Pericardium fibroblast (primary cell): Measurements from ENCODE around the gene MICU1. TPM values are rescaled to one million over a fixed set of nuclear protein-coding genes. Genes with fewer than 3 reads are reported as not detected.

Source experiments
- total RNA-seq: library from RNA; depleted of rRNA; stranded (reverse); fragments of >200 nt; gene quantifications from 2 replicates; pipeline ENCODE4 v1.2.3, GENCODE V29; 2015

Gene MICU1
- 33.8 and 37.2 TPM in 2 replicates for total RNA-seq

GRCh38 chr10:72625608-72626443, at the start of gene MICU1:
Gene MICU1, minus strand, starts transcription at chr10:72626079. Its CDS starts 59,286 bp downstream, at chr10:72566793.

GRCh38 chr10:72354356-72355213, 271.3 kb downstream of the MICU1 start, which contains the start of gene DNAJB12:
Gene DNAJB12, minus strand, starts transcription at chr10:72354919. Its CDS starts 22 bp downstream, at chr10:72354897.

Other genes starting within 250 kb of the MICU1 start
- 38.0 and 41.5 TPM in 2 replicates for gene MCU, start 66.1 kb upstream of the MICU1 start, total RNA-seq